ENCODE data around the gene A1BG.

- TF ChIP-seq POLR2A (IDR thresholded peaks at IDR 0.05; ENCODE audit: control extremely low read depth in 1 of 2, low read depth in 2 of 2, low read length in 2 of 2): no peak
- TF ChIP-seq POLR2AphosphoS5 (IDR thresholded peaks at IDR 0.05; ENCODE audit: low read depth, low read length): no peak
- TF ChIP-seq EP300 (IDR thresholded peaks at IDR 0.05; ENCODE audit: borderline replicate concordance in 1 of 2, low read depth in 2 of 2, low read length in 2 of 2): no peak
- no peak for TF ChIP-seq USF2 (IDR thresholded peaks at IDR 0.05; ENCODE audit: low read length)
These were observed 35.0 kb downstream of the A1BG start for GRCh38 chr19:58318297-58318696.
